GM18505 (cell line): ENCODE results near the gene ABCF1.
"Not testable (repeated sequence)": the region's sequence is repeated elsewhere in the genome, so short reads cannot be mapped to it uniquely, and the experiment has no call there.

Source experiments
- ATAC-seq: cut with Tn5 transposase; IDR thresholded peaks from one replicate; pipeline ENCODE4 v1.9.1; 2021; ENCODE audit not compliant: unreplicated experiment
- POLR2A ChIP-seq: IDR thresholded peaks from 4 replicates; pipeline ENCODE4 v1.6.1; 2011; ENCODE audit warnings: borderline replicate concordance; ENCODE audit not compliant: insufficient read depth, insufficient read length; ENCODE audit errors: extremely low read depth

Gene ABCF1

GRCh38 chr6:30571762-30572082 lies 480 bp downstream of the ABCF1 start:
- no peak for ATAC-seq
- TF ChIP-seq POLR2A, result no peak

GRCh38 chr6:30572148-30572547 lies 906 bp downstream of the ABCF1 start:
- no peak for TF ChIP-seq POLR2A
- no peak for ATAC-seq

GRCh38 chr6:30573113-30573512 lies 1.9 kb downstream of the ABCF1 start:
- ATAC-seq, result no peak
- no peak for TF ChIP-seq POLR2A

- ATAC-seq, result no peak
- TF ChIP-seq POLR2A, result no peak
Observed at GRCh38 chr6:30578051-30578450, 6.8 kb downstream of the ABCF1 start.

GRCh38 chr6:30583921-30584320 lies 12.7 kb downstream of the ABCF1 start:
- ATAC-seq, result no peak
- TF ChIP-seq POLR2A, result no peak

GRCh38 chr6:30589754-30590358 lies 18.6 kb downstream of the ABCF1 start:
- TF ChIP-seq POLR2A, result no peak
- no peak for ATAC-seq

GRCh38 chr6:30590509-30590908 lies 19.3 kb downstream of the ABCF1 start:
- ATAC-seq, result no peak
- TF ChIP-seq POLR2A, result no peak

GRCh38 chr6:30591008-30591407 lies 19.8 kb downstream of the ABCF1 start:
- no peak for TF ChIP-seq POLR2A
- no peak for ATAC-seq

- TF ChIP-seq POLR2A, result no peak
Observed at GRCh38 chr6:30592287-30592686, 21.0 kb downstream of the ABCF1 start.

GRCh38 chr6:30597315-30598144 lies 26.3 kb downstream of the ABCF1 start:
- ATAC-seq, result not testable (repeated sequence)
- TF ChIP-seq POLR2A, result peak; percentile 11

More at GRCh38 chr6:30592287-30592686, 21.0 kb downstream of the ABCF1 start:
- ATAC-seq, result no peak

- ATAC-seq, result no peak
- peak; percentile 13 for TF ChIP-seq POLR2A
Observed at GRCh38 chr6:30598912-30599624, 27.8 kb downstream of the ABCF1 start.

- no peak for TF ChIP-seq POLR2A
- no peak for ATAC-seq
Observed at GRCh38 chr6:30599625-30600324, 28.5 kb downstream of the ABCF1 start.

GRCh38 chr6:30600451-30600961 lies 29.3 kb downstream of the ABCF1 start:
- no peak for TF ChIP-seq POLR2A
- no peak for ATAC-seq

- ATAC-seq, result no peak
- no peak for TF ChIP-seq POLR2A
Observed at GRCh38 chr6:30601436-30601814, 30.2 kb downstream of the ABCF1 start.
